Skeletal muscle cell (primary cell): ENCODE results near the gene XAF1.
A peak's percentile ranks its signal among the peaks of the same experiment; 100 is the strongest.
"Not testable (repeated sequence)": the region's sequence is repeated elsewhere in the genome, so short reads cannot be mapped to it uniquely, and the experiment has no call there.

Experiments used
- DNase-seq: peaks from one replicate; pipeline ENCODE4 v3.0.0-alpha.2; 2010; ENCODE audit warnings: low read depth
- H3K4me3 ChIP-seq: 2 replicates; pipeline ENCODE4 v1.5.1; 2011; ENCODE audit warnings: low read depth, mild to moderate bottlenecking, control low read depth, low read length, moderate library complexity

The XAF1 gene

DNA sequence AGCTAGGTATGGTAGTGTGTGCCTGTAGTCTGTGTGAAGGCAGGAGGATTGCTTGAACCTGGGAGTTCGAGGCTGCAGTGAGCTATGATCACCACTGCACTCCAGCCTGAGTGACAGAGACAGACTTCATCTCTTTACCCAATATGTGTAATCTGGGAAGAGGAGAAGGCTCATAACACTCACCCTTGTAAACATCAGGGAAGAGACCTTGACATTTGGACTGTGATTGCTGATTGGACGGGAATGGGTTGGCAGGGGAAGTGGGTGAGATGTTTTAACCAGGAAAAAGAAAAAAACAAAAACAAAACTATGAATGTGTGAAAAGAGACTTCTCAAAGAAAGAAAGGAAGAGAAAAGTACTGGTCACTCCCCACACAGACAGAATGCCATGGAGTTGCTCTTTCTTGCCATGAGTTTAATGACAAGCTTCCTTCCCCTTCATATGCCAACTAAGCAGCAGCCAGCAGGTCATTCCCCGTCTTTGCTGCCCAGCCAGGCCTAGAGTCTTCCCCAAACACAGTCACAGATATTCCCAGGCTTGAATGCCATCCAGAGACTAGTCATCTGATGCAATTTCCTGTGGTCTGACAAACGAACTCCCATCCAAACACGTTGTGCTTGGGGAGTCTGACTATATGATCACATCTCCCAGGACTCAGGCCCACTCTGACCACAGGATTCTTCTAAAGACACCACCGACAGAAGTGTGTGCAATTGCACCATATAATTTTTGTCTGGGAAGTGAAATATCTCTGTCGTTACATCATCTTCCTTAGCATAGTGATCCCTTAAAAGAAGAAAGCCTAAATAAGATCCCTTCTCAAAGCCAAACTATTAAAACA, 3.6 kb upstream of the XAF1 start:
- H3K4me3 ChIP-seq, result no peak overlapping the region
- peak; percentile 99 for DNase-seq

DNA sequence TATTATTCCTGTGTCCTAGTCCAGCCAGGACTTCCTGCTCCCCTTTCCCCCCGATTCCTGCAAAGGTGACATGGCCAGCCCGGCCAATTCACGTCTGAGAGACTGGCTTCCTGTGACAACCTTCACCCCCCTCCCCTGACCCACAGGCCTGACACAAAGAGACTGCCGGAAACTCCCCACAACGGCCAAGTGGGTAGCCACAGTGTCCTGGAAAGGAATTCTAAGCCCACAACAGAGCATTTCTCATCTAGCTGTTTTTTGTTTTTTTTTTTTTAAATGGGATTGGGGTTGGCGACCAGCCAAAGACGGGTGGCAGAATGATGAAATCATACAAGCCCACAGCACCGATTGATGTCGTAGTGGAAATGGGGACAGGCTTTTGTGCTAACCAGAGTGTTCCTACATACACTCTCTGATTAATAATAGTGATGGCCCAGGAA, 2.8 kb upstream of the XAF1 start:
- no peak overlapping the region for H3K4me3 ChIP-seq
- peak; percentile 75 for DNase-seq

DNA sequence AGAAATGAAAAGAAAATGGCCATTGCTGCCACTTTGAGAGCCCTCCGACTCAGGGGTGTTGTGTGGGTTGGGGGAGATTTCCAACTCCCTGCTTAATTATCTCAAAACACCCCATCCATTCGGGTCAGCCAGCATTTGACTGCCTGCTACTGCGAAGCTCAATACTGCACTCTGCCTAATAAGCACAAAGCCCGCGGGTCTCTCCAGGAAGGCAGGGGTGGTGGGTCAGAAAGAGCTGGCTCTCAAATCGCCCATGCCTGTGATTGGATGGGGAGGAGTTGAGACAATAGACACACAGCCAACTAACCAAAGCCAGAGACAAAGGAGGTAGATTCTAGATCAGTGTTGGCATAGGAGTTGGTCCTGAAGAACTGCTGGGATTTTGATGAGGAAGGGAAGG, 2.3 kb upstream of the XAF1 start:
- no peak for DNase-seq
- no peak overlapping the region for H3K4me3 ChIP-seq

DNA sequence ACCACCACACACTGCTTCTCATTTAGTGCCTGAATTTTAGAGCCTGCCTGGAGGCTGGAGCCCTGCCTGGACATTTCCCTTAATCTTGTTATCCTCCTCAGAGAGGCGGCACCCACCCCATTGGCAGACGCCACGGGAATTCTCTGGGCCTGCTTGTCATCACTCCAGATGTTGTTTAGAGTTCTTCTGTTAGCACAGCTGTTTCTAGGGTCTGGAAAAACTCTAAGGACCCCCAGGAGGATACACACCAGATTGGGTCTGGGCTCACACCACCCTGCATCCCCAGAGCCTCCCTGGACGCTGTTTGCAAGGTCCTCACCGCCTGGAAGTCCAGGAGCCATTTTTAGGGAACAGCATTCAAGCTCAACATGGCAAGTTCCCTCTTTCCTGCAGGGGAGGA, 565 bp upstream of the XAF1 start:
- DNase-seq, result peak; percentile 5
- peak overlapping the region; percentile 7 for H3K4me3 ChIP-seq

DNA sequence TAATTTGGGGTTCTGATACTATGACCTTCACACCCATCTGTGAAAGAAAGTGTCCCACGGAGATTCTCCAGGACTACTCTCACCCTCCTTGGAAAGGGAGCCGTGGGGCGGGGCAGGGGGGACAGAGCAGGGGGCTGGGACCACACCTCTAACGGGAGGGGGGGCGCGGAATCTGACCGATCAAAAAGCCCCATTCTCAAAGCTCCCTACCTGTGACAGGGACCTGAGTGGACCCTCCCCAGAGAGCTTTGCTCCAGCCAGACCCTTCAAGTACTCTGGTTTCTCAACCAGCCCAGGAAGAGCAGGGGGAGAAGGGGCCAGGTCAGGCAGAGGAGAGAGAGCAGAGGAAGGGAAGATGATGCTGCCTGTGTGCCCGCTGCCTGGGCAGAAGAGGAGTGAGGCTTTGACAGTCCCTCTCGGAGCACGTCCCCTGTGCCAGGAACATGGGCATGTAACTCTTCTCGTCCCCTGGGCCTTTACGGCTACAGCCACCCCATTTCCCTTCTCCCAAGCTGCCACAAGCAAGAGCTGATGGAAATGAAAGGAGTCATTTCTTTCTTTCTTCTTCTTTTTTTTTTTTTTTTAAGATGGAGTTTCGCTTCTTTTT, 682 bp downstream of the XAF1 start:
- DNase-seq, result no peak
- H3K4me3 ChIP-seq, result peak overlapping the region; percentile 4

DNA sequence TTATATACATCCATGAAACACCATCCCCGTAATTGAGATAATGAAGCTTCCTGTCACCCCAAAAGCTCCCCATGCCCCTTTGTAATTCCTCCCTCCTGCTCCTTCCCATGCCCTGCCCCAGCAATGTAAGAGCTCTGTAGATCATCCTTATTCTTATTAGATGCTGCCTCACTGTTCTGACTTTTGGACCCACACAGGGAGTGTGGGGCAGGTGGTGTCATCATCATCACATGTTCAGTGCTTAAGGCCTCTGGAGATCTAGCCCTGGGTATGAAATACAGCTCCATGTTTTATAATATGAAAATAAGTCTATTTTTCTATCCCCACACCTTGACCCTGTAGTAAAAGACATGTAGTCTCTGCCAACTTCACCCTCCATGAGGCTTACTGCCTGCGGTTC, 1.9 kb downstream of the XAF1 start:
- no peak for DNase-seq
- no peak overlapping the region for H3K4me3 ChIP-seq

DNA sequence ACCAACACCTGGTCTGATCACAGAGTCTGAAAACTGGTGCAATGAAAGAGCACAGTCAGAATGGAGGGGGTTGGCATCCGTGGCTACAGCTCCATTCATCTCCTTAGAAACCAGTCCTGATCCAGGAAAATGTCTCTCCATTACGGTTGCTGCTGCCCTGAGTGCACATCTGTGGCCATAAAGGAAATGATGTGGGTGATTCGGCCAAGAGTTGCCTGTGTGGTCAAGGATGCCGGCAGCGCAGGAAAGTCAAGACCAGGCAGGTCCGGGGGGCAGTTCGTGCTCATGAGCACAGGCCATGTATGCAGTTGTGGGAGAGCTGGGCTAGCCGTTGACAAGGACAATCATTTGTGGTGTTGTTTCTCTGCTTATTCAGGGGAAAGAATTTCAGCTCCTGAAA, 5.9 kb downstream of the XAF1 start:
- no peak for DNase-seq
- H3K4me3 ChIP-seq, result no peak overlapping the region

DNA sequence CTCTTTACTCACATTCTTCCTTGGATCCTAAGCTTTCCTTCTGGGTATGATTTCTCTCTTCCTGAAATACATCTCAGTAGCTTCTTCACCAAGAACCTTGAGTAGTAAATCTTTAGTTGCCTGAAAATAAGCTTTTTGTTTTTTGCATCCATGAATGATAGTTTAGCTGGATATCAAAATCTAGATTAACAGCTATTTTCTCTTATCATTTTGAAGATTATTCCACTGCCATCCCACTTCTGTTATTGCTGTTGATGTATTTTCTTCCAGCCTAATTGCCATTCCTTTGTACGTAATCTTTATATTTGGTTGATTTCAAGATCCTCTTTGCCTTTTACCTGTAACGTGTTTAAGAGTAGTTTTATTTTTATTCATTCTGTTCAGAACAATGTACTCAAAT, 12.6 kb downstream of the XAF1 start:
- DNase-seq, result no peak
- no peak overlapping the region for H3K4me3 ChIP-seq

DNA sequence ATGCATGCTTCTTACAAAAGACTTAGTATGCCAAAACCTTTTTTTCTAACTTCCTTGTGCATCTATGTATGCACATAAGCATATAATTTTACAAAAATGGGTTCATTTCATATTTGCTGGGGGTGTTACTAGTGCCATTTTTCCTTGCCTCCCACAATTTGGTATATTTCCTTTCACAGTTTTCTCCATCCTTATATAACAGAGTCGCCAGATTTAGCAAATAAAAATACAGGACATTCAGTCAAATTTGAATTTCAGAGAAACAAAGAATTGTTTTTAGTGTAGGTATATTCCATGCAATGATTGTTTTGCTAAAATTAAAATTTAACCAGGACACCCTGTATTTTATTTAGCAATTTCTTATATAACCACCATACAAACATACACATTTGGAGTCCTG, 16.2 kb downstream of the XAF1 start:
- no peak for DNase-seq
- no peak overlapping the region for H3K4me3 ChIP-seq

DNA sequence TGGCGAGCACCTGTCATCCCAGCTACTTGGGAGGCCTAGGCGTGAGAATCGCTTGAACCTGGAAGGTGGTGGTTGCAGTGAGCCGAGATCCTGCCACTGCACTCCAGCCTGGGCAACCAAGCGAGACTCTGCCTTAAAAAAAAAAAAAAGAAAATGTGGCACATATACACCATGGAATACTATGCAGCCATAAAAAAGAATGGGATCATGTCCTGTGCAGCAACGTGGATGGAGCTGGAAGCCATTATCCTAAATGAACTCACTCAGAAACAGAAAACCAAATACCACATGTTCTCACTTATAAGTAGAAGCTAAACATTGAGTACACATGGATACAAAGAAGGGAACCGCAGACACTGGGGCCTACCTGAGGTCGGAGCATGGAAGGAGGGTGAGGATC, 19.1 kb downstream of the XAF1 start:
- H3K4me3 ChIP-seq, DNase-seq: not testable (repeated sequence)

DNA sequence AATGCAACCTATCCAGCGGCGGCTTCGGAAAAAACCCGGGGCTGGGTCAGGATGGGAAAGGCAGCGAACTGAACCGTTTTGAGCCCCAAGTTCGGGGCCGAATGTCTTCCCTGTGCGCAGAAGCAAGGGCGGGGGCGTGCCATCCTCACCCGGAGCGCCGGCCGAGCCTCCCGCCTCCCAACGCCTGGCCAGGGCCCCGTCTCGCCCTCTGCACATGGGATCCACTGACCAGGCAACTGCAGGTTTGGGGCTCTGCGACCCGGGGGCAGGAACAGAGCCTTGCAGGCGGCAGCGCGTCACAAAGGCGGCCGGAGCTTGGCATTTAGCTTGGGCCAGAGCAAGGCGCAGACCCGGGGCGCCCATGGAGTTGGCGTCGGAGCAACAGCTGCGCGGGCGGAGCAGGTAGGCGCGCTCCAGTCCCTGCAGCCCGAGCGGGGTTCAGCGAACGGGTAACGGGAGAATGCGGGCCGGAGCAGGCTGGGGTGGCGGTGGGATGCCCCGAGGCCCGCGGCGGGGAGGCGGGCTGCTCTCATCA, 20.1 kb downstream of the XAF1 start, which contains the start of gene FBXO39:
FBXO39 (plus strand) TSS at position 345 of the 535 bp plus-strand sequence. CDS start 3,654 bp downstream, outside the sequence.
- H3K4me3 ChIP-seq, result peak within 1 kb of the TSS; percentile 28
- no peak for DNase-seq

DNA sequence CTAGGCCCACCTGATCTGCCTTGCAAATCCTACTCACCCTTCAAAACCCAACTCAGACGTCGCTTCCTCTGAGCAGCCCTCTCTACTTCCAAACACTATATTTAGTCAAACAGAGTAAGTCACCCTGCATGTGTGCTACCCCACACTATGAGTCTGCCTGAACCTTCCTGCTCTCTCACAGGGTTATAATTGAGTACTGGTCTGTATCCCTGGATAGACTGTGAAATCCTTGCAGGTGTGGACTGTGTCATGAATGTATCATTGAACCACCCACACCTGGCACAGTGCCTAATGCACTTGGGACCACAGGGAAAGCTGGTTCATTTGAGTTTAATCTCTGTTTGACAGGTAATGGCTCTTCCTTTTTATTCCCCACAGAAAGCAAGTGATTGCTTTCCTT, 23.6 kb downstream of the XAF1 start:
- no peak for DNase-seq
- no peak overlapping the region for H3K4me3 ChIP-seq

DNA sequence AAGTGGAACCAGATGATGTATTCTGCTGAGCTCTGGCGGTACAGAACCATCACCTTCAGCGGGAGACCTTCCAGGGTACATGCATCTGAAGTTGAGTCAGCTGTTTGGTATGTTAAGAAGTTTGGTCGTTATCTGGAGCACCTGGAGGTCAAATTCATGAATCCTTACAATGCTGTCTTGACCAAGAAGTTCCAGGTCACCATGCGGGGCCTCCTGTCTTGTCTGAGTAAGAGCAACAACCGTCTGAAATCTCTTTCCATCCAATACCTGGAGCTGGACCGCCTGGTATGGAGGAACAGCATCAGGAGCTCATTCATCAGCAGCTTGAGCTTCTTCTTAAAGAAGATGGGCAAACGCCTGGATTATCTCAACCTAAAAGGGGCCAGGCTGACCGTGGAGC, 24.2 kb downstream of the XAF1 start:
- no peak for DNase-seq
- no peak overlapping the region for H3K4me3 ChIP-seq

DNA sequence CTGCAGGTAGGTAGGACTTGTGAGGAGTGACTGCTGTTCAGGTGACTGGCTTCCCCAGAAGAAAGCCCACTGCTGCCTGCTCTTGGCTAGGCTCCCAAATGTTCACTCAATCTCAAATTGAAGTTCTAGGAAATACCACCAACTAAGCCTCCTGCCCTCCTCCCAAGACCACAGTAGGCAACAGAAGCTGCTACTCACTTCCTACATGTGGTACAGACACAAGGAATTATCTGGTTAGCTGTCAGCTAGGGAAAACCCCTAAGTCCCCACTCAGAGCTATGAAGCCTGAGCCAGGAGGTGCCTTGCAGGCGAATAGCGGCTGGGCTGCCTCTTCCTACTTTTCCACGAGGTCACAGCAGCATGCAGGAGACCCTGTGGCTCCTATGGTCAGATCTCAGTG, 25.0 kb downstream of the XAF1 start:
- no peak for DNase-seq
- H3K4me3 ChIP-seq, result no peak overlapping the region

DNA sequence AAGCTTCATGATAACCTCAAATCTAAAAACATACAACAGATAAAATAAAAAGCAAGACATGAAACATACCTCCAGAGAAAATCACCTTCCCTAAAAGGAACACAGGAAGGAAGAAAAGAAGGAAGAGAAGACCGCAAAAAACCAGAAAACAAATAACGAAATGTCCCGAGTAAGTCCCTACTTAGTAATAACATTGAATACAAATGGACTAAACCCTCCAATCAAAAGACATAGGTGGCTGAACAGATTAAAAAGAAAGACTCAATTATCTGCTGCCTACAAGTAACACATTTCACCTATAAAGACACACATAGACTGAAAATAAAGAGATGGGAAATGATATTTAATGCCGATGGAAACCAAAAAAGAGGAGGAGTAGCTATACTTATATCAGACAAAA, 26.4 kb downstream of the XAF1 start:
- H3K4me3 ChIP-seq, result no peak overlapping the region
- DNase-seq, result no peak

DNA sequence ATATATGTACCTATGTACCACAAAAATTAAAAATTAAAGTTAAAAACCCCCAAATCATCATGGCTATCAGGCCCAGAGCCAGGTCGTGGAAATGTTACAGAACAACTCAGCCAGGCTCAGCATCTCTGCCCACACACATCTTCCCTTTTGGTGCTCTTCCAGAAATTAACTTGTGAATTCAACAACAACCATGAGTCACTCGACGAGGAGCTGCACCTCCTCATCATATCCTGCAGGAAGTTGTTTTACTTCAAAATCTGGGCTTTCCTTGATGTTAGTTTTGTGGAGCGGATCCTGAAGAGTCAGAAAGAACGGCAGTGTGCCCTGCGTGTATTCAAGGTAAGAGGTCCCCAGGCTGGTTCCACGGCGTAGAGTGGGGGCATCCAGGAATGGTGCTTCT, 30.8 kb downstream of the XAF1 start:
- H3K4me3 ChIP-seq, result no peak overlapping the region
- peak; percentile 59 for DNase-seq

DNA sequence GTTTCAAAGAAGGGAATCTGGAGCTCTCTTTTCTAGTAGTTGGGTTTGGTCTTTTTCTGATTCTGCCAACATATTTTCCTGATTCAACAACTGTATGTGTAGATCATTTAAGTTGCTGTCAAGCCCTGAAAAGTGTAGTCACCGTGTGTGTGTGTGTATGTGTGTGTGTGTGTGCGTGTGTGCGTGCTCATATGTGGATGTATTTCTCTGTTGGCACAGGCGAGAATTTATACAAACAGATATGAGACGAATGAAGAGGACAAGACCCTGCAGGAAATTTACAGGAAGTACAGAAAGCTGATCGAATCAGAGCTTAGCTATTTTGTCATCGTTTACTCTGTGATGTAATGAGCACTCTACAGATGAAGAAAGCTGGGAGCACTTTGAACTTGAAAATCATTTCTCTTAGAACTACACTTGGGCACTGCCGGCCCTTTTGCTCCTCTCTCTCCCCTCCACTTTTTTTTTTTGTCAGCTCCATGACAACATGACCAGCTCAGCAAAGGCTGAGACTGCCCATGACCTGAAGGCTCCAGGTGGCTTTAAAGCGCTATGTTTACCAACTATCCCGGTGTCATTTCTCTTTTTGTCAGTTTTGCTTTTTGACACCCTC, 31.3 kb downstream of the XAF1 start:
- no peak for DNase-seq

DNA sequence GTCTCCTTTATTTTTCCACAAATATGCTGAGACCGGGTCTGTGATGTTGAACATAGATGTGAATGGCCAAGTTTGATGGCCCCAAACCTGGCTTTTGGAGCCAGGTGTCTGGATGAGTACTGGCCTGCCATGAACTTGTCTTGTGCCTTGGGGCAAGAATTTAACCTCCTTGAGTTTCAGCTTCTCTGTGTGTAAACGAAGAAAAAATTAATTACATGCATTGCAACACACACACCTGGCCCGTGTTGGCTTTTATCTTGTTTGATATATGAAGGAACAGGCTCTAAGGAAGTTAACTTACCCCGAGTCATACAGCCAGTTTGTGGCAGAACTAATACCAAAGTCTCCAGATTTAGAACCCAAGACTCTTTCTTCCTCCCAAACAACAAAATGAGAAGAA, 33.3 kb downstream of the XAF1 start:
- no peak overlapping the region for H3K4me3 ChIP-seq
- no peak for DNase-seq

More for the DNA sequence above, 31.3 kb downstream of the XAF1 start:
- no peak overlapping the region for H3K4me3 ChIP-seq

DNA sequence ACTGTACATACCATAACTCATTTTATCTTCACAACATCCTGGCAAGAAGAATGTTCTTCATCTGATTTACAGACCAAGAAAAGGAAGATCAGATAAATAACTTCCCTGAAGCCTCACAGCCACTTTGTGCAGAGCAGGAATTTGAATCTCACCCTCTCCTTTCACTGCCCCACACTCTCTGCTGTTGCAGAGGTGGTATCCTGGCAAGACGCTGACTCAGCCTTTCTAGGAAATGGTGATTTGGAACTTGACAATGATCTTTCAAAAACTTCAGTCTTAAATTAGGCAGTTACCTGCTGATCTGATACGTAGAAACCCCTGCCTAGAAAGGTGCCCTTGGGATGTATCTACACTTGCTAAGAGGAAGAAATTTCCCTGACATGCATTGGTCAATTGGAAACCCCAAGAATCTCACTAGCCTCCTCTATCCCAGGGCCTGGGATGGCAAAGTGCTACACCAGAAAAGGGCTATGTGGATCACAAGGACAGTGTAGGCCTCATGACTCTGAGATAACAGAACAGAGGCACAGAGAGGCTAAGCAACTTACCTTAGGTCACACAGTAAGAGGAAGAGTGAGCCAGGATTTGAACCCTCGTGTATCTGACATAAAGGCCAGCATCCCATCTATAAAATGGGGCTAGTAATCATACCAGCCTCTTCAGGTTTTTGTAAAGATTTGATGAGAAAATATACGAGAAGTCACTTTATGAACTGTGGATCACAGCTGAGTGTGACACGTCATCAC, 38.1 kb downstream of the XAF1 start:
- no peak for DNase-seq
- H3K4me3 ChIP-seq, result no peak overlapping the region
